Brain microvascular endothelial cell (primary cell): ENCODE results near the gene KMT2D.

ENCODE experiments used
- DNase-seq: peaks from one replicate; pipeline ENCODE4 v3.0.0-alpha.2; 2020
- H3K27ac ChIP-seq: fragments of 250-450 bp; sonication (Bioruptor Pico); 2 replicates; pipeline ENCODE4 v1.5.1; 2020; ENCODE audit warnings: mild to moderate bottlenecking, moderate library complexity
- H3K27me3 ChIP-seq: fragments of 250-450 bp; sonication (Bioruptor Pico); replicated peaks from 2 replicates; pipeline ENCODE4 v1.5.1; 2020; ENCODE audit warnings: mild to moderate bottlenecking
- H3K36me3 ChIP-seq: fragments of 250-450 bp; sonication (Bioruptor Pico); replicated peaks from 2 replicates; pipeline ENCODE4 v1.5.1; 2020; ENCODE audit warnings: mild to moderate bottlenecking
- H3K4me3 ChIP-seq: 2 replicates; pipeline ENCODE4 v1.5.1; 2011; ENCODE audit warnings: low read depth, mild to moderate bottlenecking, control low read depth, low read length, moderate library complexity
- in situ Hi-C: cut with HindIII; loops from 2 replicates; pipeline ENCODE4 v1.10.0; 2017; ENCODE audit warnings: low sequenced_read_pairs, low pct_ligation_motif_present
- TF ChIP-seq, protein P1 (sequence below): IDR thresholded peaks from 2 replicates; pipeline ENCODE4 v1.5.1; 2011; ENCODE audit warnings: low read depth, mild to moderate bottlenecking, moderate library complexity, low read length, control low read depth, inconsistent platforms; ENCODE audit errors: missing control alignments

The KMT2D gene

DNA sequence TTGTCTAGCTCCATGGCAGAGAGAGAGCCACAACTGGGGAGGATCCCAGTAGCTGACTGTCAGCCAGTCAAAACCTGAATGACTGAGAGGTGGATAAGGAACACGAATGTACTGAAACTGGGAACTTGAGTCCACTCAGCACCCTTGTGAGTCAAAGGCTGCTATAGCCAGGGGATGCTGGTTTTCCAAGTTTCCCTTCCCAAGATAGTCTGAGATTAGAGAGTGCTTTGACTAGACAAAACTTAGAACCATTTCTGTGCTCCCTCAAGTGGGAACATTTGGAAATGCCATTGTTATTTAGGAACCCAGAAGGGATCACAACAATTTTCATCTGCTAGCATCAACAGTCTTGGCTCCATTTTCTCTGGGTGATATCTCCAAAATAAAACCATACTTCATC is 46.0 kb downstream of the KMT2D start:
- in situ Hi-C loops: no loop called here

DNA sequence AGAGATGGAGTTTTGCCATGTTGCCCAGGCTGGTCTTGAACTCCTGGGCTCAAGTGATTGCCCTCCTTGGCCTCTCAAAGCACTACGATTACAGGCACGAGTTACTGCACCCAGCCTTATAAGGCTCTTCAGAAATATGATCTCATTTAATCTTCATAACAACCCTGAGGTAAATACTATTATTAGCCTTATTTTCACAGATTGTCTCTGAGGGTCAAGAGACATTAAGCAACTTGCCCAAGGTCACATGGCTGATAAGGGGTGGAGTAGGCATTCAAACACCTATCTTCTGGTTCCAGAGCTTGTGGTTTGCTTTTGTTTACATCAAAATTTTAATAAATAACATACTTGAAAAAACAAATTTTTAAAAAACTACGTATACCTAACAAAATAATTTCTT is 47.2 kb downstream of the KMT2D start:
- H3K27ac ChIP-seq: no peak overlapping the region
- H3K4me3 ChIP-seq: no peak overlapping the region
- DNase-seq: no peak
- in situ Hi-C loops: no loop called here
- H3K36me3 ChIP-seq: peaks cover 26% of the 10 kb centered on the region
- H3K27me3 ChIP-seq: no peaks in the 10 kb centered on the region
- TF ChIP-seq, protein P1, sequence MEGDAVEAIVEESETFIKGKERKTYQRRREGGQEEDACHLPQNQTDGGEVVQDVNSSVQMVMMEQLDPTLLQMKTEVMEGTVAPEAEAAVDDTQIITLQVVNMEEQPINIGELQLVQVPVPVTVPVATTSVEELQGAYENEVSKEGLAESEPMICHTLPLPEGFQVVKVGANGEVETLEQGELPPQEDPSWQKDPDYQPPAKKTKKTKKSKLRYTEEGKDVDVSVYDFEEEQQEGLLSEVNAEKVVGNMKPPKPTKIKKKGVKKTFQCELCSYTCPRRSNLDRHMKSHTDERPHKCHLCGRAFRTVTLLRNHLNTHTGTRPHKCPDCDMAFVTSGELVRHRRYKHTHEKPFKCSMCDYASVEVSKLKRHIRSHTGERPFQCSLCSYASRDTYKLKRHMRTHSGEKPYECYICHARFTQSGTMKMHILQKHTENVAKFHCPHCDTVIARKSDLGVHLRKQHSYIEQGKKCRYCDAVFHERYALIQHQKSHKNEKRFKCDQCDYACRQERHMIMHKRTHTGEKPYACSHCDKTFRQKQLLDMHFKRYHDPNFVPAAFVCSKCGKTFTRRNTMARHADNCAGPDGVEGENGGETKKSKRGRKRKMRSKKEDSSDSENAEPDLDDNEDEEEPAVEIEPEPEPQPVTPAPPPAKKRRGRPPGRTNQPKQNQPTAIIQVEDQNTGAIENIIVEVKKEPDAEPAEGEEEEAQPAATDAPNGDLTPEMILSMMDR: no peak

More for the DNA sequence above, 46.0 kb downstream of the KMT2D start:
- TF ChIP-seq, protein P1: peak; percentile 36
- Histone ChIP-seq H3K36me3 (peaks cover 26% of the 10 kb centered on the region), H3K4me3 (no peak overlapping the region), H3K27ac (no peak overlapping the region), H3K27me3 (no peaks in the 10 kb centered on the region)
- peak; percentile 20 for DNase-seq

DNA sequence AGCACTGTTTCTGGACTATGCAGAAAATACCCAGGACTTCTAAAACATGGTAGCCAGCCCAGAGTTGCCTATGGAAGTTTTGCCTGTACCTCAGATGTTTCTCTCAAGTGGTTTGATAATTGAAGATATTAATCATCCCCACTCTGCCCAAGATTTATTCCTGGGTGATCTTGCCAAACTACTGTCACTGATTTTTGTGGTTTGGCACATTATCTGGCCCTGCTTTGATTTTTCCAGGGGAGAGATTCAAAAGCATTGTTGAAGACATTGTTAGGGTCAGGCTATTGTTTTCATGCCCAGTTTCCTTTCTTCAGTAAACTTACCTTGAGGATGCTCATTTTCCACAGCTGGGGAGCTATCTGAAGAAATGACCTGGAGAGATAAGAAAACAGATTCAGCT is 47.9 kb downstream of the KMT2D start:
- in situ Hi-C loops: no loop called here
- no peak overlapping the region for H3K4me3 ChIP-seq
- H3K27me3 ChIP-seq: no peaks in the 10 kb centered on the region
- H3K27ac ChIP-seq: no peak overlapping the region
- H3K36me3 ChIP-seq: peaks cover 26% of the 10 kb centered on the region
- TF ChIP-seq, protein P1: no peak
- DNase-seq: no peak
